ENCODE data around the gene MEIOB.

- TF ChIP-seq CTCF (IDR thresholded peaks at IDR 0.05; ENCODE audit: low read depth, low read length) (no peak), EZH2phosphoT487 (IDR thresholded peaks at IDR 0.05; ENCODE audit: low read depth) (no peak)
These were observed 40.5 kb downstream of the MEIOB start for GRCh38 chr16:1831186-1832075.

All from OCI-LY3 (cell line).